NK-92 (cell line): ENCODE measurements around the gene PLXNA4.

ENCODE experiments used
- DNase-seq: peaks from one replicate; lab custom pipeline; 2025; ENCODE audit not compliant: unreplicated experiment; lab: John Stamatoyannopoulos, UW

The PLXNA4 gene

GRCh38 chr7:132537456-132538145 lies 38.7 kb downstream of the PLXNA4 start:
- no peak for DNase-seq

DNA sequence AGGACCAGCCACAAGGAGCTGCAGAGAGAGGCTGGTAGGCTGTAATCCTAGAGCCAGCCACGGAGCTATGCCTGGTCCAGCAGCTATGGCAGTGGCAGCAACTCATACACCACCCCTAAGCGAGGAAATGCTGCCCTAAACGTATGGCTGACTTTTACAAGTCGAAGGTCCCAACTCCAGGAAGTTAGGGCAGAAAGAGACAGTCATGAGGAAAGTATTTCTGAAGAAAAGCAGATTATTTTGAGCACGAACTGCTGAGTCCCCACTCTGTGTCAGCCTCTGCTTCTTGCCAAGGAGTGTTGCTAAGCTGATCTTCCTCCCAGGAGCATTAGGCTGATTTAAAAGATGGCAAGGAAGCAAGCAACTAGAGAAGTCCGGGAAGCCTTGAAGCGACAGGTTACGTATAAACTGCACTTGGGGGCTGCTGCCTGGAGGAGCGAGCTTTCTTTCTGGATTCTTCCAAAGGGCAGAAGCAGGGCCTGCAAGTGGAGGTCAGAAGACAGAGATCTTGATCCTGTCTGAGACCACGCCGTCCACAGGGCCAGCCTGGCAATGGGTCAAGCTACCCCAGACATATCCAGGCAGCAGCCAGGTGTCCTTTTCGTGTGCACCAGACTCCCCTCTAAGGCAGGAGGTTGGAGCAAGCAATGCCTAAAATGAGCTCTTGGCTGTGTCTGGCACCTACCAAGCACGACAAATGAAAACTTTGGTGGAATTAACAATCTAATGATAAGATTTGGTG lies 39.4 kb downstream of the PLXNA4 start:
- no peak for DNase-seq

GRCh38 chr7:132533916-132534315 lies 42.4 kb downstream of the PLXNA4 start:
- DNase-seq, result no peak

GRCh38 chr7:132532281-132532680 lies 44.0 kb downstream of the PLXNA4 start:
- DNase-seq, result no peak

- no peak for DNase-seq
Measured at GRCh38 chr7:132531562-132531961, 44.7 kb downstream of the PLXNA4 start.

GRCh38 chr7:132528695-132529094 lies 47.6 kb downstream of the PLXNA4 start:
- no peak for DNase-seq

GRCh38 chr7:132527467-132528410 lies 48.5 kb downstream of the PLXNA4 start:
- no peak for DNase-seq

DNA sequence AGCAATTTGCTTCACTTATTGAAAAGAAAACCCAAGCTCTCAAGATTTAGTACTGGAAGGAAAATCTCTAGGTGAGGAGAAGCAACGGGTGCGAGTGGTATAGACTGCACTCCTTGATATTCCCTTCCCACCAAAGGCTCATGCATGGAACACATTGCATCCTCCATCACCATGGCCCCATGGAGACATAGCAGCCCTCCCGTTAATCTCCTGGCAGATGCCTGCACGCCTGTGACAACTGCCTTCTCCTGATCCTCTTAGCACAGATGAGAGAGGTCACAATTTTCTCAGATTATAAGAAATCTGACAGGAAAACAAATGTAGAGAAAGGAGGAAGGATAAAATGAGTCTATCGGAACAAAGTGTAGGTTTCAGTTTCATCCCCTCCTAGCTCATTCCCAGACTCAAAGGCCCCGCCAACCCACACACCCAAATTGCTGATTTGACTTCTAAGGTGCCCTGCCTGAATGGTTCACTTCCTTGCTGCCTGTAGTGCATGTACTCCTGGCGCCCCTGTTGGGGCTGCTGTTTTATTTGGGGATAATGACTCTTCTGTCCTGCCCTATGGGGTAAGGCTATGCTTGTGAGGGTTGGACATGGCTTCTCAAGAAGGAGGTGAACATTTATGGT lies 50.0 kb downstream of the PLXNA4 start:
- DNase-seq, result no peak

GRCh38 chr7:132521423-132521822 lies 54.8 kb downstream of the PLXNA4 start:
- no peak for DNase-seq

- DNase-seq, result no peak
Measured at GRCh38 chr7:132520591-132521280, 55.5 kb downstream of the PLXNA4 start.

GRCh38 chr7:132519936-132520335 lies 56.3 kb downstream of the PLXNA4 start:
- DNase-seq, result no peak

DNA sequence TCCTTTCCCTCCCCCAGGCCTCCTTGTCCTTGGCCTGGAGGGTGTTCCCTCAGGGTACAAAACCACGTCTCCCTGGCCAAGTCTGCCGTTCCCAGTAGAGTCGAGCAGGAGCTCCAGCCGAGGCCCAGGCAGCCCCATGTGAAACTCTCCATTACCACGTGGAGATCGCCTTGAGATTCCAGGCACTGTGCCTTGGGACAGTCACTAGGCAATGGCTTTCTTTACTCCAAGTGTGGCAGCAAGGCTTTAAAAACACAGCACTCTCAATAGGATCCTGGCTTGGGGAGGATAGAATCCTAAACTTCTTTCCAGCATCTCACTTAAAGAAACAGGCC lies 57.5 kb downstream of the PLXNA4 start:
- no peak for DNase-seq

GRCh38 chr7:132518102-132518838 lies 58.0 kb downstream of the PLXNA4 start:
- DNase-seq, result no peak

DNA sequence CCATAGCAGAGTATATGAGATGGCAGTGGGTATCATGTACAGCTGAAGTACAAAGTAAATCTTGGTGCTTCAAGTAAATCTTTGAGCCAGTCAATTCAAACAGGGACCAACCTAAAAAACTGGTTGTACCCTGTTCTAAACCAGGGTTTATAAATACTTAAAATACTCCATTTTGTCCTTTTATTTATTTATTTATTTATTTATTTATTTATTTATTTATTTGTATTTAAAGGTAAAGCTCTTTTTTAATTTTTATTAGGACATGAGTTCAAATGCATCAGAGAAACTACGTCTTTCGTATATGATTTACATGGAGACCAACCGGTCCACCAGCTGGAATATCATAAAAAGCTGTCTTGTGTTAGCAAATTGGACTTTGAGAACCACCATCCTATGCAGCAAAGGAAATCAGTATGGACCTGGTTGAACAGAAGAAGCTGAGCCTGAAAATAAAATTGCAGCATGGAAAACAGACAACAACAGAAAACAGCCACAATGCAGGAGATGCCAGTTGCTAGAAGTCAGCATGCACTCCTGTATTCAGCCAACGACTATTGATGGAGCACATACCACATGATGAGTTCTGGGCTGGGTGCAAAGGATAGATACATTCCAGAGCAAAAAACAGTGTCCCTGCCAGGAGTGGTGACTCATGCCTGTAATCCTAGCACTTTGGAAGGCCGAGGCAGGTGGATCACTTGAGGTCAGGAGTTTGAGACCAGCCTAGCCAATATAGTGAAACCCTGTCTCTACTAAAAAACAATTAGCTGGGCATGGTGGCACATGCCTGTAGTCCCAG lies 60.0 kb downstream of the PLXNA4 start:
- DNase-seq, result no peak

DNA sequence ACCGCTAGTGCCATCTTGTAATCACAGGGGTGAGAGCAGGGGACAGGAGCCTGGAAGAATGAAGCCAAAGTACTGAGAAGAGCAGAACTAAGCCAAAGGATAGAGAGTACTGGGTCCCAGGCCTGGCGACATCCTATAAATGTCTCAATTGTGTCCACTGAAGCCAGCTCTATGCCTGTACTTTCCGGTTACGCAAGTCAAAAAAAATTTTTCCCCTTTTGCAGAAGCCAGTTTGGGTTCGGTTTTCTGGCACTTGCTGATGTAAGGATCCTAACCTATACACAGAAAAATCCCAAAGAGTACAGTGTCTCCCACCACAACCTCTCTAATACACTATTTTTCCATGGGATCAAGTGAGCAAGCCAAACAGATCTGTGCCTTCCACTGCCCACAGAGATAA lies 61.1 kb downstream of the PLXNA4 start:
- no peak for DNase-seq

GRCh38 chr7:132514430-132514829 lies 61.8 kb downstream of the PLXNA4 start:
- DNase-seq, result no peak

DNA sequence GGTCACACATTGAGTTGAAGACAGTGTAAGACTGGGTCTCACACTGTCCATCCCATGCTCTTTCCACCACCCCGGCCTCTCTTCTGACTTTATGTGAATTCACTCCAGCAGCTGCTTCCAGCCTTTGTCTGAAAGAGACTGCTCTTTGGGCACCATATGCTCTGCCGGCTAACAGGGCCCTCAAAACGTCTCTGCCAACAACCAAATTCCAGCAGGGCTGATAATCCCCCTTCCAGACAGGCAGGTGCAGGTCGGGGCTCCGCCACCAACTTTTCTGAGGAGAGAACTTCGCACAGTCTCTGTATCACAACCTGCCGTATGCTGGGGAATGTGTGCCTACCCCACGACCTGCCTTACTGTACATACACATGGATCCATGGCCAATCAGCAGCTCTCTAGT lies 64.3 kb downstream of the PLXNA4 start:
- no peak for DNase-seq

- DNase-seq, result no peak
Measured at GRCh38 chr7:132511387-132511786, 64.9 kb downstream of the PLXNA4 start.

- no peak for DNase-seq
Measured at GRCh38 chr7:132509643-132510042, 66.6 kb downstream of the PLXNA4 start.
